Stromal cell of bone marrow (primary cell): ENCODE results near the gene HAP1.
"Not testable (repeated sequence)": the region's sequence is repeated elsewhere in the genome, so short reads cannot be mapped to it uniquely, and the experiment has no call there.

ENCODE experiments used
- DNase-seq: peaks from one replicate; pipeline ENCODE4 v3.0.0-alpha.2; 2012; ENCODE audit warnings: low read depth

The HAP1 gene

GRCh38 chr17:41734139-41734948 lies at the start of gene HAP1:
HAP1 (minus strand) TSS chr17:41734643; CDS start chr17:41734634, 9 bp downstream.
- DNase-seq = no peak

GRCh38 chr17:41782142-41782541 lies 47.7 kb upstream of the HAP1 start:
- no peak for DNase-seq

- DNase-seq = no peak
These were observed 47.1 kb upstream of the HAP1 start for GRCh38 chr17:41781404-41782110.

GRCh38 chr17:41779954-41780353 lies 45.5 kb upstream of the HAP1 start:
- no peak for DNase-seq

GRCh38 chr17:41777574-41778188 lies 43.2 kb upstream of the HAP1 start:
- peak; percentile 81 for DNase-seq

GRCh38 chr17:41777157-41777573 lies 42.7 kb upstream of the HAP1 start:
- no peak for DNase-seq

- DNase-seq = not testable (repeated sequence)
These were observed 41.9 kb upstream of the HAP1 start for GRCh38 chr17:41776262-41776900.

GRCh38 chr17:41775394-41776226 lies 41.2 kb upstream of the HAP1 start:
- DNase-seq = no peak

- DNase-seq = no peak
These were observed 39.3 kb upstream of the HAP1 start for GRCh38 chr17:41773731-41774193.

- peak; percentile 31 for DNase-seq
These were observed 38.7 kb upstream of the HAP1 start for GRCh38 chr17:41773190-41773588.

- no peak for DNase-seq
These were observed 38.2 kb upstream of the HAP1 start for GRCh38 chr17:41772586-41773189.

- DNase-seq = no peak
These were observed 37.8 kb upstream of the HAP1 start for GRCh38 chr17:41772218-41772585.

- DNase-seq = no peak
These were observed 37.2 kb upstream of the HAP1 start for GRCh38 chr17:41771389-41772206.

- DNase-seq = no peak
These were observed 35.5 kb upstream of the HAP1 start for GRCh38 chr17:41769985-41770384.

GRCh38 chr17:41769346-41769862 lies 35.0 kb upstream of the HAP1 start:
- no peak for DNase-seq

- DNase-seq = no peak
These were observed 34.3 kb upstream of the HAP1 start for GRCh38 chr17:41768682-41769288.

GRCh38 chr17:41767324-41768042 lies 33.0 kb upstream of the HAP1 start:
- no peak for DNase-seq

- DNase-seq = no peak
These were observed 31.7 kb upstream of the HAP1 start for GRCh38 chr17:41766135-41766534.

GRCh38 chr17:41763327-41763726 lies 28.9 kb upstream of the HAP1 start:
- no peak for DNase-seq
